K562 (cell line): ENCODE data around the gene SMC1A. TPM values are rescaled to one million over a fixed set of nuclear protein-coding genes. Genes with fewer than 3 reads are reported as not detected.

ENCODE experiments used
- ATAC-seq: fragments of 200-7000 bp; cut with Tn5 transposase; 3 replicates; pipeline ENCODE4 v1.9.1; 2020; ENCODE audit warnings: moderate library complexity
- BruUV-seq: library from RNA; stranded (reverse); fragments of 400-500 nt; replicated peaks from 2 replicates; lab custom pipeline; 2021; lab: Mats Ljungman, UMichigan
- CTCF ChIA-PET: fragments of 300-600 bp; formaldehyde crosslinking; extraction: SDS; loops from one replicate; lab custom pipeline; 2021; ENCODE audit warnings: low intra/inter-chr PET ratio; lab: Yijun Ruan, JAX
- POLR2A ChIA-PET: fragments of 300-600, 350-650 bp; sonication (Branson Sonifier 250); formaldehyde crosslinking; extraction: SDS; loops from one replicate; lab custom pipeline; 2021; ENCODE audit warnings: antibody characterized with exemption, inconsistent platforms; lab: Yijun Ruan, JAX
- DNase-seq, 4 experiments: peaks; one replicate each; pipeline versions ENCODE4 v3.0.0 to v3.0.0-alpha.2; 2011 to 2018; ENCODE audit warnings: low spot score in 3 of 4, mixed read lengths in 3 of 4; ENCODE audit errors: extremely low read depth in 1 of 4
- FAIRE-seq: peaks from 2 replicates; lab custom pipeline; 2011; peaks lifted over from hg19 to GRCh38; lab: Jason Lieb, UNC
- H2AFZ ChIP-seq: 2 replicates; pipeline ENCODE4 v1.6.0; 2011; ENCODE audit warnings: low read depth, low read length, control low read depth, inconsistent platforms
- H3K27ac ChIP-seq: fragments of 200-600 bp; 3 replicates; pipeline ENCODE4 v1.8.0; 2011; ENCODE audit warnings: low read depth, mild to moderate bottlenecking, control low read depth, inconsistent platforms, low read length, moderate library complexity, mixed read lengths; ENCODE audit errors: extremely low read depth
- H3K27me3 ChIP-seq, 2 experiments: fragments of 300-600 bp in 1 of 2; 2 replicates in 1 of 2; 3 replicates in 1 of 2; pipeline versions ENCODE4 v1.6.0 to v1.8.0; 2011; ENCODE audit warnings: inconsistent platforms in 2 of 2, low read length in 2 of 2, mild to moderate bottlenecking in 1 of 2, mixed read lengths in 1 of 2, moderate library complexity in 1 of 2; ENCODE audit not compliant: control insufficient read depth in 2 of 2, insufficient read depth in 2 of 2
- H3K36me3 ChIP-seq: fragments of 300-600 bp; 3 replicates; pipeline ENCODE4 v1.8.0; 2011; ENCODE audit warnings: mild to moderate bottlenecking, low read length, inconsistent platforms; ENCODE audit not compliant: control insufficient read depth, insufficient read depth
- H3K4me1 ChIP-seq, 2 experiments: fragments of 200-600 bp in 1 of 2; replicated peaks in 1 of 2; 2 replicates in 1 of 2; 3 replicates in 1 of 2; pipeline versions ENCODE4 v1.5.1 to v1.8.0; 2011; ENCODE audit warnings: inconsistent platforms in 2 of 2, low read length in 2 of 2, mild to moderate bottlenecking in 1 of 2, mixed read lengths in 1 of 2, moderate library complexity in 1 of 2; ENCODE audit not compliant: control insufficient read depth in 2 of 2, insufficient read depth in 2 of 2
- H3K4me2 ChIP-seq: 2 replicates; pipeline ENCODE4 v1.6.1; 2011; ENCODE audit warnings: low read length, control low read depth, inconsistent platforms, mixed read lengths; ENCODE audit not compliant: insufficient read depth
- H3K4me3 ChIP-seq: fragments of 200-600 bp; sonication (generic), shearing (Covaris generic); 2 replicates; pipeline ENCODE4 v1.5.1; 2016; ENCODE audit warnings: control low read depth, inconsistent platforms
- H3K79me2 ChIP-seq: fragments of 200-600 bp; 3 replicates; pipeline ENCODE4 v1.8.0; 2011; ENCODE audit warnings: low read length, inconsistent platforms; ENCODE audit not compliant: control insufficient read depth, insufficient read depth
- H3K9ac ChIP-seq, 2 experiments: 2 replicates each; pipeline versions ENCODE4 v1.6.0 to v1.6.1; 2011; ENCODE audit warnings: low read depth in 2 of 2, low read length in 2 of 2, control low read depth in 1 of 2, inconsistent platforms in 1 of 2, mild to moderate bottlenecking in 1 of 2, mixed read lengths in 1 of 2; ENCODE audit not compliant: insufficient read depth in 1 of 2
- H3K9me1 ChIP-seq: one replicate; pipeline ENCODE4 v1.6.0; 2011; ENCODE audit warnings: inconsistent platforms, mild to moderate bottlenecking, low read length, moderate library complexity; ENCODE audit not compliant: control insufficient read depth, insufficient read depth
- H3K9me3 ChIP-seq: replicated peaks from 2 replicates; pipeline ENCODE4 v1.5.1; 2011; ENCODE audit warnings: low read depth, low read length, inconsistent platforms; ENCODE audit not compliant: control insufficient read depth, insufficient read depth
- H4K20me1 ChIP-seq: replicated peaks from 2 replicates; pipeline ENCODE4 v1.6.1; 2011; ENCODE audit warnings: low read length, inconsistent platforms, mixed read lengths; ENCODE audit not compliant: control insufficient read depth, insufficient read depth
- DIDO1 ChIP-seq: fragments of 450-650 bp; IDR thresholded peaks from 2 replicates; pipeline ENCODE4 v1.6.1; 2016; ENCODE audit warnings: low read depth, missing biosample characterization, missing genetic modification characterization
- FOXK1 ChIP-seq: sonication (generic); formaldehyde crosslinking; IDR thresholded peaks from 2 replicates; pipeline ENCODE4 v1.8.0; 2022; ENCODE audit warnings: missing genetic modification reagents, mild to moderate bottlenecking, borderline replicate concordance
- LEF1 ChIP-seq: fragments of 450-650 bp; IDR thresholded peaks from 2 replicates; pipeline ENCODE4 v1.6.1; 2016; ENCODE audit warnings: mild to moderate bottlenecking
- MAFG ChIP-seq: fragments of 450-650 bp; conservative IDR thresholded peaks from 2 replicates; pipeline ENCODE4 v1.6.1; 2016; ENCODE audit warnings: missing genetic modification characterization, missing compliant biosample characterization
- MCM5 ChIP-seq: fragments of 450-650 bp; IDR thresholded peaks from 2 replicates; pipeline ENCODE4 v1.6.1; 2016; ENCODE audit warnings: low read depth
- POLR2H ChIP-seq: IDR thresholded peaks from 2 replicates; pipeline ENCODE4 v1.6.1; 2016; ENCODE audit warnings: missing genetic modification characterization, low read depth, mild to moderate bottlenecking, control low read depth, missing compliant biosample characterization, moderate library complexity
- SREBF1 ChIP-seq: fragments of 150-350 bp; IDR thresholded peaks from 2 replicates; pipeline ENCODE4 v1.6.1; 2014; ENCODE audit warnings: antibody characterized with exemption, low read depth, low read length, borderline replicate concordance
- TEAD1 ChIP-seq, 2 experiments: fragments of 450-650 bp in 1 of 2; sonication (generic) in 1 of 2; formaldehyde crosslinking; IDR thresholded peaks; 2 replicates each; pipeline versions ENCODE4 v1.4.0 to v1.8.0; 2020 to 2022; ENCODE audit warnings: mild to moderate bottlenecking in 2 of 2, missing genetic modification reagents in 1 of 2
- ZNF316 ChIP-seq: fragments of 450-650 bp; IDR thresholded peaks from 2 replicates; pipeline ENCODE4 v1.6.1; 2016
- WGBS: fragments of 100-300 bp; shearing (Covaris generic); methylation state at CpG from one replicate; pipeline ENCODE4 v1.1.6; 2016; ENCODE audit warnings: low coverage, mixed read lengths; ENCODE audit not compliant: insufficient coverage; ENCODE audit errors: missing lambda C conversion rate; 5-methylcytosine and 5-hydroxymethylcytosine counted together
- in situ Hi-C: fragments of 300-500 bp; cut with MboI; formaldehyde crosslinking; loops from 4 replicates; pipeline ENCODE4 v1.15.0; 2018; ENCODE audit warnings: inconsistent platforms, mixed read lengths
- intact Hi-C: fragments of 100-400 bp; cut with micrococcal nuclease; formaldehyde crosslinking; loops from 2 replicates; pipeline ENCODE4 v1.14.2; 2022
- polyA plus RNA-seq, 8 experiments: library from polyadenylated mRNA; depleted of rRNA in 4 of 8; stranded (reverse) in 5 of 8; unstranded in 3 of 8; fragments of >200 nt; fragmentation: Nextera tagmentation in 2 of 8; fragmentation: Illumina TruSeq in 1 of 8; extraction: Ambion mirVana in 2 of 8; extraction: Trizol in 1 of 8; gene quantifications; 2 replicates each; pipeline versions ENCODE4 v1.2.1 to v1.2.3, GENCODE V29; 2011 to 2014; ENCODE audit warnings: inconsistent platforms in 1 of 8, missing spikeins in 1 of 8
- total RNA-seq, 7 experiments: library from RNA; depleted of rRNA in 6 of 7; stranded (reverse); fragments of >200 nt in 6 of 7; fragmentation: Illumina TruSeq in 2 of 7; extraction: Trizol in 2 of 7; gene quantifications; 2 replicates each; pipeline versions ENCODE4 v1.2.1 to v1.2.3, GENCODE V29; 2011 to 2021; ENCODE audit warnings: low replicate concordance in 1 of 7
- TF ChIP-seq, protein P1 (sequence below): fragments of 450-650 bp; IDR thresholded peaks from 2 replicates; pipeline ENCODE4 v1.6.1; 2017; ENCODE audit warnings: antibody characterized with exemption, mild to moderate bottlenecking

Gene SMC1A
- total and polyA plus RNA-seq, 9 of the 15 experiments (the other 6 are each of a cell fraction or from before 2014, with no cell fraction given): 28.5 to 126 (median 71.2) TPM

DNA sequence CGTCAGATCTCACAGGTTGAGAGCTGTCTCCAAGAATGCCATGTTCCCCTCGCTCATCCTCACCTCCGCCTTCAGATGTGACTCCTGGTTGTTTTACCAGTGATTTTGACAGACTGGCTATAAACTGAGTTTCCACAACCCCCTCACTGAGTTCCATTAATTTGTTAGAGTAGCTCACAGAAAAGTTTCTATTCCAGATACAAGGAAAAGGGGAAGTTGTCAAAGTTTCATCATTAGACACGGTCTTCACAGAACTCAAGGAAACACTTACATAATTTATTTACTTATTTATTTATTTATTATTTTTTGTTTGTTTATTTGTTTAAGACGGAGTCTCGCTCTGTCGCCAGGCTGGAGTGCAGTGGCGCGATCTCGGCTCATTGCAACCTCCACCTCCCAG lies 85.4 kb downstream of the SMC1A start (continued):
- TF ChIP-seq DIDO1: no peak
- no peak for TF ChIP-seq LEF1
- no peak for TF ChIP-seq FOXK1
- TF ChIP-seq SREBF1: no peak
- TF ChIP-seq POLR2H (tag): no peak
- TF ChIP-seq, protein P1, sequence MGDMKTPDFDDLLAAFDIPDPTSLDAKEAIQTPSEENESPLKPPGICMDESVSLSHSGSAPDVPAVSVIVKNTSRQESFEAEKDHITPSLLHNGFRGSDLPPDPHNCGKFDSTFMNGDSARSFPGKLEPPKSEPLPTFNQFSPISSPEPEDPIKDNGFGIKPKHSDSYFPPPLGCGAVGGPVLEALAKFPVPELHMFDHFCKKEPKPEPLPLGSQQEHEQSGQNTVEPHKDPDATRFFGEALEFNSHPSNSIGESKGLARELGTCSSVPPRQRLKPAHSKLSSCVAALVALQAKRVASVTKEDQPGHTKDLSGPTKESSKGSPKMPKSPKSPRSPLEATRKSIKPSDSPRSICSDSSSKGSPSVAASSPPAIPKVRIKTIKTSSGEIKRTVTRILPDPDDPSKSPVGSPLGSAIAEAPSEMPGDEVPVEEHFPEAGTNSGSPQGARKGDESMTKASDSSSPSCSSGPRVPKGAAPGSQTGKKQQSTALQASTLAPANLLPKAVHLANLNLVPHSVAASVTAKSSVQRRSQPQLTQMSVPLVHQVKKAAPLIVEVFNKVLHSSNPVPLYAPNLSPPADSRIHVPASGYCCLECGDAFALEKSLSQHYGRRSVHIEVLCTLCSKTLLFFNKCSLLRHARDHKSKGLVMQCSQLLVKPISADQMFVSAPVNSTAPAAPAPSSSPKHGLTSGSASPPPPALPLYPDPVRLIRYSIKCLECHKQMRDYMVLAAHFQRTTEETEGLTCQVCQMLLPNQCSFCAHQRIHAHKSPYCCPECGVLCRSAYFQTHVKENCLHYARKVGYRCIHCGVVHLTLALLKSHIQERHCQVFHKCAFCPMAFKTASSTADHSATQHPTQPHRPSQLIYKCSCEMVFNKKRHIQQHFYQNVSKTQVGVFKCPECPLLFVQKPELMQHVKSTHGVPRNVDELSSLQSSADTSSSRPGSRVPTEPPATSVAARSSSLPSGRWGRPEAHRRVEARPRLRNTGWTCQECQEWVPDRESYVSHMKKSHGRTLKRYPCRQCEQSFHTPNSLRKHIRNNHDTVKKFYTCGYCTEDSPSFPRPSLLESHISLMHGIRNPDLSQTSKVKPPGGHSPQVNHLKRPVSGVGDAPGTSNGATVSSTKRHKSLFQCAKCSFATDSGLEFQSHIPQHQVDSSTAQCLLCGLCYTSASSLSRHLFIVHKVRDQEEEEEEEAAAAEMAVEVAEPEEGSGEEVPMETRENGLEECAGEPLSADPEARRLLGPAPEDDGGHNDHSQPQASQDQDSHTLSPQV: no peak

DNA sequence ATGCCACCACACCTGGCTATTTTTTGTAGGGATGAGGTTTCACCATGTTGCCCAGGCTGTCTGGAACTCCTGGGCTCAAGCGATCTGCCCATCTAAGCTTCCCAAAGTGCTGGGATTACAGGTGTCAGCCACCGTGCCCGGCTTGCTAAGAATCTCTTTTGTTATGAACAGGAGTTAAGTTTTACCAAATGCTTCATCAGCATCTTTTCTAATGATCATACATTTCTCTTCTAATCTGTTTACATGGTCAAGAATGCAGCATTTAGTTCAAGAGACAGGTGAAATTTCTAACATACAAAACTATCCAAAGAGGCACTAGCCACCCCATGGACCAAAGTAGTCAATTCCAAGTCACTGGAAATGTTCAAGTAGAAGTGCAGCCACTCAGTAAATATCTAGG lies 88.6 kb downstream of the SMC1A start:
- intact Hi-C loops: loop anchor here (5.0 kb wide), 1 partner anchor 38 kb away; no protein-coding TSS in a partner anchor
- BruUV-seq: no TSS peak

More for the DNA sequence above, 88.6 kb downstream of the SMC1A start:
- Histone ChIP-seq H4K20me1 (no peaks in the 10 kb centered on the region), H3K4me2 (no peak overlapping the region), H3K36me3 (no peaks in the 10 kb centered on the region), H3K9ac (no peak overlapping the region), H3K9me3 (no peaks in the 10 kb centered on the region), H3K27me3 (peaks cover 8 to 33% of the 10 kb centered on the region in 2 experiments; a peak in 3 of 5 replicates), H3K79me2 (no peaks in the 10 kb centered on the region), H3K27ac (no peak overlapping the region), H3K4me3 (no peak overlapping the region), H2AFZ (no peak overlapping the region), H3K4me1 (no peaks in the 10 kb centered on the region; a peak in 1 of 5 replicates), H3K9me1 (no peaks in the 10 kb centered on the region)
- 3% methylated on average over 3 of the region's 3 CpGs for WGBS
- DNase-seq (no peak), ATAC-seq (no peak), FAIRE-seq (no peak)
- ChIA-PET POLR2A (interaction anchor here (0.6 kb wide), 1 partner anchor 157 kb away, joined by 4 read pairs; no protein-coding TSS in a partner anchor), CTCF (no interaction called here)
- in situ Hi-C loops: no loop called here
- TF ChIP-seq SREBF1 (no peak), ZNF316 (peak; percentile 65), TEAD1 (CRISPR knock-in tag; IDR thresholded peaks at IDR 0.05) (no peak), MCM5 (no peak), MAFG (tag) (0 out of 2 replicates have a peak, but pooled peaks have one; percentile 13)
